ENCODE measurements around the gene ARFGEF3.
"Not testable (repeated sequence)": the region's sequence is repeated elsewhere in the genome, so short reads cannot be mapped to it uniquely, and the experiment has no call there.

DNA sequence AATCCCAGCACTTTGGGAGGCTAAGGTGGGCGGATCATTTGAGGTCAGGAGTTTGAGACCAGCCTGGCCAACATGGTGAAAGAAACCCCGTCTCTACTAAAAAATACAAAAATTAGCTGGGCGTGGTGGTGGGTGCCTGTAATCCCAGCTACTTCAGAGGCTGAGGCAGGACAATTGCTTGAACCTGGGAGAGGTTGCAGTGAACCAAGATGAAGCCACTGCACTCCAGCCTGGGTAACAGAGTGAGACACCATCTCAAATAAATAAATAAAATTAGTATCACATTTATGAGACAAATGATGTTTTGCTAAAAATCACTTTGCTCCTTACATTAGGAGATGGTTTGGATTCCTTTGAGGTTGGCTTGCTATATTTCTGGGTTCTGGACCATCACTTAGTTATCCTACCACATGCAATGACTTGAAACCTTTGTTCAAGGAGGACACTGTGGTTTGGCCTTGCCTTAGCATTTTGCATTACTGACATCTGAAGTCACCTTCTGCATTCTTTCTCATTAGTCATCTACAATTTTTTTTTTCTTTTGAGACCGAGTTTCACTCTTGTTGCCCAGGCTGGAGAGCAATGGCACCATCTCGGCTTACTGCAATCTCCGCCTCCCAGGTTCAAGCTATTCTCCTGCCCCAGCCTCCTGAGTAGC lies 126.8 kb downstream of the ARFGEF3 start:
- not testable (repeated sequence) for TF ChIP-seq POLR2AphosphoS5, POLR2A, EP300 (IDR thresholded peaks at IDR 0.05)
- TF ChIP-seq, protein P1, sequence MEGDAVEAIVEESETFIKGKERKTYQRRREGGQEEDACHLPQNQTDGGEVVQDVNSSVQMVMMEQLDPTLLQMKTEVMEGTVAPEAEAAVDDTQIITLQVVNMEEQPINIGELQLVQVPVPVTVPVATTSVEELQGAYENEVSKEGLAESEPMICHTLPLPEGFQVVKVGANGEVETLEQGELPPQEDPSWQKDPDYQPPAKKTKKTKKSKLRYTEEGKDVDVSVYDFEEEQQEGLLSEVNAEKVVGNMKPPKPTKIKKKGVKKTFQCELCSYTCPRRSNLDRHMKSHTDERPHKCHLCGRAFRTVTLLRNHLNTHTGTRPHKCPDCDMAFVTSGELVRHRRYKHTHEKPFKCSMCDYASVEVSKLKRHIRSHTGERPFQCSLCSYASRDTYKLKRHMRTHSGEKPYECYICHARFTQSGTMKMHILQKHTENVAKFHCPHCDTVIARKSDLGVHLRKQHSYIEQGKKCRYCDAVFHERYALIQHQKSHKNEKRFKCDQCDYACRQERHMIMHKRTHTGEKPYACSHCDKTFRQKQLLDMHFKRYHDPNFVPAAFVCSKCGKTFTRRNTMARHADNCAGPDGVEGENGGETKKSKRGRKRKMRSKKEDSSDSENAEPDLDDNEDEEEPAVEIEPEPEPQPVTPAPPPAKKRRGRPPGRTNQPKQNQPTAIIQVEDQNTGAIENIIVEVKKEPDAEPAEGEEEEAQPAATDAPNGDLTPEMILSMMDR (IDR thresholded peaks at IDR 0.05): not testable (repeated sequence)
